Thyroid gland (tissue), 4 donors: Measurements from ENCODE around the gene BICD1. TPM values are rescaled to one million over a fixed set of nuclear protein-coding genes. Genes with fewer than 3 reads are reported as not detected.

Source experiments
- DNase-seq, 2 donors: peaks; one replicate each; pipeline ENCODE4 v3.0.0-alpha.2; 2019
- H3K27ac ChIP-seq, 3 donors: fragments of 200-600 bp; sonication (generic); 1 replicate in 2 of 3; 2 replicates in 1 of 3; pipeline ENCODE4 v1.5.1; 2016 to 2019; ENCODE audit warnings: mild to moderate bottlenecking in 1 of 3, moderate library complexity in 1 of 3
- H3K27me3 ChIP-seq: fragments of 200-600 bp; sonication (generic); one replicate; pipeline ENCODE4 v1.5.1; 2019
- H3K36me3 ChIP-seq, 2 donors: fragments of 200-600 bp; sonication (generic); one replicate each; pipeline ENCODE4 v1.5.1; 2016 to 2019
- H3K4me1 ChIP-seq, 2 donors: fragments of 200-600 bp; sonication (generic); one replicate each; pipeline ENCODE4 v1.5.1; 2017 to 2019
- H3K4me3 ChIP-seq, 3 donors: fragments of 200-600 bp; sonication (generic); replicated peaks in 1 of 3; 1 replicate in 2 of 3; 2 replicates in 1 of 3; pipeline ENCODE4 v1.5.1; 2016; ENCODE audit warnings: mild to moderate bottlenecking in 1 of 3
- H3K9me3 ChIP-seq: fragments of 200-600 bp; sonication (generic); one replicate; pipeline ENCODE4 v1.5.1; 2017
- POLR2A ChIP-seq, 2 donors: fragments of 450-650 bp; IDR thresholded peaks; one replicate each; pipeline ENCODE4 v1.6.1; 2017; ENCODE audit warnings: antibody characterized with exemption in 2 of 2, mild to moderate bottlenecking in 2 of 2, moderate library complexity in 1 of 2
- WGBS, 2 donors: methylation state at CpG; one replicate each; pipeline ENCODE4 v1.1.5; 2017; 5-methylcytosine and 5-hydroxymethylcytosine counted together
- intact Hi-C: fragments of 100-400 bp; cut with DNase I; formaldehyde crosslinking; loops from one replicate; pipeline ENCODE4 v1.15.1; 2023
- total RNA-seq, 4 donors: library from RNA; depleted of rRNA; stranded (reverse); fragments of >200 nt; gene quantifications; one replicate each; pipeline ENCODE4 v1.2.3, GENCODE V29; 2016
- TF ChIP-seq, protein P1 (sequence below), 6 experiments: fragments of 200-600 bp in 3 of 6; fragments of 450-650 bp in 3 of 6; sonication (generic) in 3 of 6; IDR thresholded peaks; one replicate each; pipeline ENCODE4 v1.5.1; 2016 to 2019; ENCODE audit warnings: antibody characterized with exemption in 6 of 6, mild to moderate bottlenecking in 2 of 6, inconsistent platforms in 1 of 6, moderate library complexity in 1 of 6

BICD1 gene
- total RNA-seq, 4 donors from 2014 or later, result 16.7 to 33.7 (median 24.7) TPM

GRCh38 chr12:32151086-32151485, 44.4 kb downstream of the BICD1 start:
- no peaks in the 10 kb centered on the region for H3K4me1 ChIP-seq
- H3K4me3 ChIP-seq, result no peak overlapping the region
- WGBS, 2 donors, result 86 to 96% methylated on average over 1 of the region's 1 CpG
- TF ChIP-seq POLR2A (IDR thresholded peaks at IDR 0.05), result no peak
- TF ChIP-seq, protein P1, sequence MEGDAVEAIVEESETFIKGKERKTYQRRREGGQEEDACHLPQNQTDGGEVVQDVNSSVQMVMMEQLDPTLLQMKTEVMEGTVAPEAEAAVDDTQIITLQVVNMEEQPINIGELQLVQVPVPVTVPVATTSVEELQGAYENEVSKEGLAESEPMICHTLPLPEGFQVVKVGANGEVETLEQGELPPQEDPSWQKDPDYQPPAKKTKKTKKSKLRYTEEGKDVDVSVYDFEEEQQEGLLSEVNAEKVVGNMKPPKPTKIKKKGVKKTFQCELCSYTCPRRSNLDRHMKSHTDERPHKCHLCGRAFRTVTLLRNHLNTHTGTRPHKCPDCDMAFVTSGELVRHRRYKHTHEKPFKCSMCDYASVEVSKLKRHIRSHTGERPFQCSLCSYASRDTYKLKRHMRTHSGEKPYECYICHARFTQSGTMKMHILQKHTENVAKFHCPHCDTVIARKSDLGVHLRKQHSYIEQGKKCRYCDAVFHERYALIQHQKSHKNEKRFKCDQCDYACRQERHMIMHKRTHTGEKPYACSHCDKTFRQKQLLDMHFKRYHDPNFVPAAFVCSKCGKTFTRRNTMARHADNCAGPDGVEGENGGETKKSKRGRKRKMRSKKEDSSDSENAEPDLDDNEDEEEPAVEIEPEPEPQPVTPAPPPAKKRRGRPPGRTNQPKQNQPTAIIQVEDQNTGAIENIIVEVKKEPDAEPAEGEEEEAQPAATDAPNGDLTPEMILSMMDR (IDR thresholded peaks at IDR 0.05), result no peak
- intact Hi-C loops, result no loop called here
- H3K27me3 ChIP-seq, result no peaks in the 10 kb centered on the region
- no peak for DNase-seq
- no peak overlapping the region for H3K27ac ChIP-seq
- no peaks in the 10 kb centered on the region for H3K36me3 ChIP-seq
- no peaks in the 10 kb centered on the region for H3K9me3 ChIP-seq

GRCh38 chr12:32151552-32151951, 44.9 kb downstream of the BICD1 start:
- intact Hi-C loops, result no loop called here
- no peak for DNase-seq
- H3K36me3 ChIP-seq, result no peaks in the 10 kb centered on the region

DNA sequence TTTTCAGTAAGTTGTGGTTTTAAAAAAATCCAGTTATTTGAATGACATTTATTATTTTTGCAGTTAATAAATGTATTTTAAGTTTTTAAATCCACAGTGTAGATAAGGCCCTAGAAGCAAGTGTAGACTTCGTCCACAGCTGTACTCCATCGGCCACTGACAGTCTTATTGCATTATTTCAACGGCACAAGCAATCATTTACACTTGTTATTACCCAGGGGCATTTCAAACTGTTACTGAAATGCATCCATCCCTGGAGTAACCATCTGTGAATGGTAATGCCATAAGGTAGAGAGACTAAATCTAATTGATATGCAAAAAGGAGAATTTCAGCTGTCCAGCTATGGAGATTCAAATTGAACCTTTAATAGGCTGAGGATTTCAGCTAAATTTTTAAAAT, 48.4 kb downstream of the BICD1 start:
- no peak for DNase-seq
- no peak overlapping the region for H3K4me3 ChIP-seq
- H3K9me3 ChIP-seq, result no peaks in the 10 kb centered on the region
- H3K27ac ChIP-seq, result no peak overlapping the region
- TF ChIP-seq, protein P1 (IDR thresholded peaks at IDR 0.05), result no peak
- no peak for TF ChIP-seq POLR2A (IDR thresholded peaks at IDR 0.05)
- no peaks in the 10 kb centered on the region for H3K36me3 ChIP-seq
- intact Hi-C loops, result no loop called here
- H3K27me3 ChIP-seq, result no peaks in the 10 kb centered on the region
- 86 to 90% methylated on average over 3 of the region's 3 CpGs for WGBS, 2 donors
- H3K4me1 ChIP-seq, result peaks cover 4 to 10% of the 10 kb centered on the region in 2 donors

More at GRCh38 chr12:32151552-32151951, 44.9 kb downstream of the BICD1 start:
- Histone ChIP-seq H3K4me3 (no peak overlapping the region), H3K4me1 (no peaks in the 10 kb centered on the region), H3K9me3 (no peaks in the 10 kb centered on the region), H3K27ac (no peak overlapping the region), H3K27me3 (no peaks in the 10 kb centered on the region)
- no peak for TF ChIP-seq POLR2A (IDR thresholded peaks at IDR 0.05)
- TF ChIP-seq, protein P1 (IDR thresholded peaks at IDR 0.05), result no peak

DNA sequence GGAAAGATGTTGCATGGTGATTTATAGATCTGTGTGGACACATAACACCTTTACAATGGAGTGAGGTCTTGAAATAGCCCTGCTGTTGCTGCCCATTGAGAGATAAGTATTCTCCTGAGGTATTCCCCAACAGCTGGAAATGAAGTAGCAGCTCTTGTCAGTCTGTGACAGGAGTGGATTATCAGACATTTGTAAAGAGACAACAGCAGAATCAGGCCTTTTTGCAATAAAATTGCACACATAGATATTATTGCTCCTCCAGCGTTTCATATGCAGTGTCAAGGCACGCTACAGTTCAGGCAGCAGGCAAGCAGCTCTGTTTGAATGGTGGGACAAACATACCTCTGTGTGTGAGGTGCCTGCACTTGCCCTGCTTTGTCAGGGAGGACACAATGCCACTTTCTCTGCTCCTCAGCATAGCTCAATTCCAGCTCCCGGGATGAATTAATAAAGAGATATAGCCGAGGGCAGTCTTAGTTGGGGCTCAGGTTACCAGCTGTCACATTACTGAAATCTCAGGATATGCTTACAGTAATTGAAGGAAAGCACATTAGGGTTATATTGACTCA, 49.4 kb downstream of the BICD1 start:
- peaks cover 4 to 10% of the 10 kb centered on the region in 2 donors for H3K4me1 ChIP-seq
- no peaks in the 10 kb centered on the region for H3K9me3 ChIP-seq
- TF ChIP-seq, protein P1 (IDR thresholded peaks at IDR 0.05), result no peak
- TF ChIP-seq POLR2A (IDR thresholded peaks at IDR 0.05), result no peak
- H3K4me3 ChIP-seq, result no peak overlapping the region
- WGBS, 2 donors, result 77 to 99% methylated on average over 3 to 4 of the region's 4 CpGs
- no peak for DNase-seq
- no peak overlapping the region for H3K27ac ChIP-seq
- no peaks in the 10 kb centered on the region for H3K36me3 ChIP-seq
- H3K27me3 ChIP-seq, result no peaks in the 10 kb centered on the region
- intact Hi-C loops, result no loop called here

DNA sequence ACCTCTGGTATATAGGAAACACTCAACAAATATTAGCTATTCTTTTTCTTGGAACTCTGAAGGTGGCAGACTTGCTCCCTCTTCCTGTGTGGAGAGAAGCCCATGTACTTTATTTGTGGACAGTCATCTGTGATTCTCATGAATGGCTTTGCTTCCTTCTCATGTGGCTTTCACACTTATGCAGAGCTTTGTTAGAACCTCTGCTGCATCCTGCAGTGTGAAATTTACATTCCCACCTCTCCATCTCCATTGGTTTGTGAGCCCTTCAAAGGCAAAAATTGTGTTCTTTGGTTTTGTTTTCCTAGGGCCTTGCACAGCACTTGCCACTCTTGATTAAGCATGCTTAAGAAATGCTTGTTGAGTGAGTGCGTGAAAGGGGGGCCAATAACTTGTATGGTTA, 51.9 kb downstream of the BICD1 start:
- Histone ChIP-seq H3K36me3 (no peaks in the 10 kb centered on the region), H3K4me3 (no peak overlapping the region), H3K27ac (no peak overlapping the region), H3K9me3 (no peaks in the 10 kb centered on the region), H3K4me1 (peaks cover 4 to 10% of the 10 kb centered on the region in 2 donors), H3K27me3 (no peaks in the 10 kb centered on the region)
- no peak for TF ChIP-seq POLR2A (IDR thresholded peaks at IDR 0.05)
- TF ChIP-seq, protein P1 (IDR thresholded peaks at IDR 0.05), result no peak
- intact Hi-C loops, result no loop called here
- WGBS, 2 donors, result 32 to 56% methylated on average over 1 of the region's 1 CpG
- DNase-seq, result peak; percentile 38 to 41
